ENCODE data around the gene AQP1.

GRCh38 chr7:30905078-30906012 lies 6.3 kb upstream of the AQP1 start:
- TF ChIP-seq, protein P1, sequence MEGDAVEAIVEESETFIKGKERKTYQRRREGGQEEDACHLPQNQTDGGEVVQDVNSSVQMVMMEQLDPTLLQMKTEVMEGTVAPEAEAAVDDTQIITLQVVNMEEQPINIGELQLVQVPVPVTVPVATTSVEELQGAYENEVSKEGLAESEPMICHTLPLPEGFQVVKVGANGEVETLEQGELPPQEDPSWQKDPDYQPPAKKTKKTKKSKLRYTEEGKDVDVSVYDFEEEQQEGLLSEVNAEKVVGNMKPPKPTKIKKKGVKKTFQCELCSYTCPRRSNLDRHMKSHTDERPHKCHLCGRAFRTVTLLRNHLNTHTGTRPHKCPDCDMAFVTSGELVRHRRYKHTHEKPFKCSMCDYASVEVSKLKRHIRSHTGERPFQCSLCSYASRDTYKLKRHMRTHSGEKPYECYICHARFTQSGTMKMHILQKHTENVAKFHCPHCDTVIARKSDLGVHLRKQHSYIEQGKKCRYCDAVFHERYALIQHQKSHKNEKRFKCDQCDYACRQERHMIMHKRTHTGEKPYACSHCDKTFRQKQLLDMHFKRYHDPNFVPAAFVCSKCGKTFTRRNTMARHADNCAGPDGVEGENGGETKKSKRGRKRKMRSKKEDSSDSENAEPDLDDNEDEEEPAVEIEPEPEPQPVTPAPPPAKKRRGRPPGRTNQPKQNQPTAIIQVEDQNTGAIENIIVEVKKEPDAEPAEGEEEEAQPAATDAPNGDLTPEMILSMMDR (conservative IDR thresholded peaks at IDR 0.05; ENCODE audit: low read depth, low read length) = no peak
- no peak for TF ChIP-seq EZH2 (IDR thresholded peaks at IDR 0.05; ENCODE audit: borderline replicate concordance, low read depth, low read length, poor library complexity, severe bottlenecking)
